Measurements from ENCODE around the gene C16orf89.

The C16orf89 gene

GRCh38 chr16:5027575-5028235, 38.1 kb downstream of the C16orf89 start:
- DNase-seq: no peak

GRCh38 chr16:5027086-5027485, 38.7 kb downstream of the C16orf89 start:
- no peak for DNase-seq

- DNase-seq: no peak
Measured at GRCh38 chr16:5026664-5027063, 39.1 kb downstream of the C16orf89 start.

- DNase-seq: no peak
Measured at GRCh38 chr16:5025171-5025632, 40.6 kb downstream of the C16orf89 start.

- DNase-seq: no peak
Measured at GRCh38 chr16:5024632-5025031, 41.1 kb downstream of the C16orf89 start.

GRCh38 chr16:5022521-5022920, 43.2 kb downstream of the C16orf89 start:
- no peak for DNase-seq

- no peak for DNase-seq
Measured at GRCh38 chr16:5020551-5020950, 45.2 kb downstream of the C16orf89 start.

- DNase-seq: no peak
Measured at GRCh38 chr16:5019775-5020174, 46.0 kb downstream of the C16orf89 start.

GRCh38 chr16:5018793-5019192, 47.0 kb downstream of the C16orf89 start:
- no peak for DNase-seq

GRCh38 chr16:5017678-5017969, 48.1 kb downstream of the C16orf89 start:
- no peak for DNase-seq

GRCh38 chr16:5016967-5017677, 48.6 kb downstream of the C16orf89 start:
- DNase-seq: no peak

GRCh38 chr16:5015887-5016286, 49.9 kb downstream of the C16orf89 start:
- no peak for DNase-seq

- no peak for DNase-seq
Measured at GRCh38 chr16:5015351-5015750, 50.4 kb downstream of the C16orf89 start.

- no peak for DNase-seq
Measured at GRCh38 chr16:5012887-5013286, 52.9 kb downstream of the C16orf89 start.

- DNase-seq: no peak
Measured at GRCh38 chr16:5011637-5012036, 54.1 kb downstream of the C16orf89 start.

- DNase-seq: no peak
Measured at GRCh38 chr16:5010576-5011329, 55.0 kb downstream of the C16orf89 start.

GRCh38 chr16:5008311-5008731, 57.4 kb downstream of the C16orf89 start:
- no peak for DNase-seq

GRCh38 chr16:5007256-5007655, 58.5 kb downstream of the C16orf89 start:
- no peak for DNase-seq

GRCh38 chr16:5006348-5007193, 59.2 kb downstream of the C16orf89 start:
- no peak for DNase-seq

- no peak for DNase-seq
Measured at GRCh38 chr16:5005916-5006315, 59.8 kb downstream of the C16orf89 start.

GRCh38 chr16:5004311-5004710, 61.4 kb downstream of the C16orf89 start:
- DNase-seq: no peak

GRCh38 chr16:5003828-5004227, 61.9 kb downstream of the C16orf89 start:
- DNase-seq: no peak

GRCh38 chr16:5003211-5003610, 62.5 kb downstream of the C16orf89 start:
- DNase-seq: no peak

Measured in CD4-positive, alpha-beta T cell treated with Interleukin-17A for 4 hours (primary cell).